GM19463 (cell line): Measurements from ENCODE around the gene TRIP11.

Experiments
- ATAC-seq: cut with Tn5 transposase; IDR thresholded peaks from one replicate; pipeline ENCODE4 v1.9.1; 2021; ENCODE audit warnings: mild to moderate bottlenecking, moderate library complexity; ENCODE audit not compliant: unreplicated experiment

The TRIP11 gene

DNA sequence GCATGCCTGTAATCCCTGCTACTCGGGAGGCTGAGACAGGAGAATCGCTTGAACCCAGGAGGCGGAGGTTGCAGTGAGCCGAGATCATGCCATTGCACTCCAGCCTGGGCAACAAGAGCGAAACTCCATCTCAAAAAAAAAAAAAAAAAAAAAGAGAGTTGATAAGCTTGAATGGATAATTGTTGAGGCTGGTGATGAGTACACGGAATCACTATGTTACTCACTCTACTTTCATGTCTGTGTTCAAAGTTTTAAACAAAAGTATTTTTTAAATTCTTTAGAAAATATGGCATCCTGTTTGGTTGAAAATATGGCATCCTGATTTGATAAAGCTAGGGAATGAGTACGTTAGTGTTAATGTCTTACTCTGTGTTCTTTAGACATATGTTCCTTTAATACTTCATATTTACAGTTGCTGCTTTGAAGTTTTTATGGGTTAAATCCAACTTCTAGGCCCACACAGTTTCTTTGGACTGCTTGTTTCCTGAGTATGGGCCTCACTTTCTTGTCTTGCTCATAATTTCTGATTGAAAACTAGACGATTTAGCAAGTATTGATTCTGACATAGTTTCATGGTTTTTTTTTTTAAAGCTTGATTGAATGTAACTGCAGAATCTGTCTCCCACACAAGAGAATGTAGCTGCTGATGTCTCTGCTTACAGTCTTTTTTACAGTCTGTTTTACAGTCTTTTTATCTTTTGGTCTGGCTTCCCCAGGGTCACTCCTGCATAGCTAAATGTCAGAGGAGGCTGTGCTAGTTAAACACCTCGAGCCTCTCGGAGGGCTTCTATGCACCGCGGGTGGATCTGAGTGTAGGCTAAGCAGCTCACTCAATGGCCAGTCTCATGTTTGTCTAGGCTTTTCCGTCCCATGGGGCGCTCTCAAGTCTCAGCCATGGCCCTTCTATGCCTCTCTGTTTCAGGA is 78.3 kb downstream of the TRIP11 start:
- no peak for ATAC-seq

DNA sequence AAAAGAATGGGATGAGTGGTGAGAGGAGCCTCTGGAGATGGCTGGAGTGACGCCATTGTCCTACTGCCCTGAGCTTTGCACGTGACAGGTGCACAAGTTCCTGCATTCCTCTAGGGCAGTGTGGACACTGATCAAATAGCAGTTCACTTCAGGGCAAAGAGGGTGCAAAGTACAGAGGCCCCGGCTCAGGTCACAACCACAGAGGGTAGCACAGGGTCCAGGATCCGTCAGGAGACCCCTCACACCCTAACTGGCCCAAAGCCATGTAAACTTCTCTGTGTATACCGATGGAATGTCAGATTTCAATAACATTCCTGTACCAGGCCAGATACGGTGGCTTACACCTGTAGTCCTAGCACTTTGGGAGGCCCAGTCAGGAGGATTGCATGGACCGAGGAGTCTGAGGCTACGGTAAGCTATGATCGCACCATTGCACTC is 82.0 kb downstream of the TRIP11 start:
- ATAC-seq = no peak

DNA sequence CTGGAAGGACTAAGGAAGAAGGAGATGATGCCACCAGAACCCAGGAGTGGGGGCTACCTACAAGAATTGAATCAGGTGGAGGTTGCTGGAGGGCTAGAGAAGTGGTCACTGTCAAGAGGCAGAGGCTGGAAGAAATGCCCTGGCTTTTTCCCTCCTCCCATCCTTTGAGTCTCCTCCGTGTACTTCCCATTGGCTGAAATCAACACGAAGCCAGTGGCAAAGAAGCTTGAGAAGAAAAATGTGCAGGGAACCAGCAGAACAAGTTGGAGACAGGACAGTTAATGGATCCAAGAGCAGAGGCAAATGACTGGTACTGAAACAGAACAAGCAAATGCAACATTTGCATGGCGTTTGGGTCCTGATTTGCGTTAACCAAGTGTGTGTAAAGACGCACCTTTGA is 83.2 kb downstream of the TRIP11 start:
- no peak for ATAC-seq

DNA sequence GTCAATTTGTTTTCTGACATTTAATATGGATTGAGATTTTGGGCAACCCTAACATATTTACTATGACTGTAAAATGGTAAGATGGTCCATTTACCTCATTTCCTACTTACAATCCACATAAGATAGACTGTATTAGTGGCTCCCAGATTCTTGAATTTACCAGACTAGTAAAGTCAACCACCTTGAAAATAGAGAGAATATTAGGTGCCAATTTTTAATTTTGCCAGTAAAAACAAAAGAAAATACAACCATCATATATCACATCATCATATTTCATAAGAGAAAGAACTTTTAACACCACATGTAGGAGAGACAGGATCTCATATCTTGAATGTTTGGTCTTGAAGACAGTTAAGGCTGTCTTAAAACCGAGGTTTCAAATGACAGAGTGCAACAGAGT is 84.7 kb downstream of the TRIP11 start:
- no peak for ATAC-seq

DNA sequence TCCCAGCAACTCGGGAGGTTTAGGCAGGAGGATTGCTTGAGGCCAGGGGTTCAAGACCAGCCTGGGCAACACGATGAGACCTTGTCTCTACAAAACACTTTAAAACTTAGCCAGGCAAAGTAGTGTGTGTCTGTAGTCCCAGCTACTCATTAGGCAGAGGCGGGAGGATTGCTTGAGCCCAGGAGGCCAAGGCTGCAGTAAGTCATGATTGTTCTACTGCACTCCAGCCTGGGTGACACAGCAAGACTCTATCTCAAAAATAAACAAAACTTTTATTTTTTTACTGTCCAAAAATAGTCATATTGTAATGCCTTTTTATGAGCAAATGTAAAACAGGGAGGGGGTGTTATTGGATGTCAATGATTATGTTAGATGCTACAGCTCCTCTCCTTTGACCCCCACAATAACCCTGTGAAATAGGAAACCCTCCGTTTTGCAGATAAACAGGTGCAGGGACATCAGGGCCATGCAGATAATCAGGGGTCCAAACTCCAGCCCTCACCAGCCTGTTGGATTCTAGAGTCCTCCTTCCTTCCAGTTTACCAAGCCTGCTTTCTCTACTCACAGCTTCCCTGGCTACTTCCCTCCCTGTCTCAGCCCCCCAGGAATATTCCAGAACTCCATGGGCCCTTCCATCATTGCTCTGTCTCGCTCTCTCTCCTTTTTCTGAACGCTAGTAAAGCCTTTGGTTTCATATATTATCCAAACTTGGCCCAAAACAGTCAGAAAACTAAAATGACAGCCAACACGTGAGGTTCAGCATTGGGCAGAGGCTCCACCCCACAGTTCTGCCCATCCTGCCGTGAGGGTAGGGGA is 86.5 kb downstream of the TRIP11 start:
- ATAC-seq = no peak

DNA sequence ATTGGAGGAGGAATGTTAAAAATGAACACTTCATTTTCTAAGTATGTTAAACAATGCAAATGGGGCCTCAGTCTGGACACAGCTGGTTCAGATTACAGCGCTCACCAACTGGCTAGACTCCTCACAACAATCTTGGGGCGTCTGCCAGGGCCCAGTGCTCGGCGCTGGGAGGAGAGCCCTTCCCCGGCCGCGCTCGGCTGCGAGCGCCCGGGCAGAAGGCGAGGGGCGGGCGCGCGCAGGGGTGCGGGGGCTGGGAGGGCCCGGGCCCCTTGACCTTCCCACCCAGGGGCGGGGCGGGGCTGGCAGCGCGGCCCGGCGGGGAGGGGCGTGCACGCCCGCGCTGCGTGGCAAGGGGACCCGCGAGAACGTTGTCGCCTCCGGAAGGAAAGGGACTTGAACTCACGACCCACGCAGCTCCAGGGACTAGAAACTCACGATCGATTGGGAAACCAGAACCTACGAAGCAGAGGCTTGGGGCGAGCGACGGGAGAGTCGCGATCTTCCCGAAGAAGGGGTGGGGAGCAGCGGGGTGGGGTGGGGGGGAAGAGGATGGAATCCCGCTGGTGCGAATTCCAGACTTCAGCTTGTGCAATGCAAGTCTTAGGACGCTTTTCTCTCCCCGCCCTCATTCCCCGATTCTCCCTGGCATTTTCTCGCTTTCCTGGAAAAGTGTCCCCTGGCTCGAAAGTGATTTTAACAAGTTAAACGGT is 92.2 kb downstream of the TRIP11 start, which contains the start of gene FBLN5:
Gene FBLN5 (minus strand): TSS at position 220 of the 710 bp plus-strand sequence. CDS start 465 bp downstream, outside the sequence.
- ATAC-seq = no peak

DNA sequence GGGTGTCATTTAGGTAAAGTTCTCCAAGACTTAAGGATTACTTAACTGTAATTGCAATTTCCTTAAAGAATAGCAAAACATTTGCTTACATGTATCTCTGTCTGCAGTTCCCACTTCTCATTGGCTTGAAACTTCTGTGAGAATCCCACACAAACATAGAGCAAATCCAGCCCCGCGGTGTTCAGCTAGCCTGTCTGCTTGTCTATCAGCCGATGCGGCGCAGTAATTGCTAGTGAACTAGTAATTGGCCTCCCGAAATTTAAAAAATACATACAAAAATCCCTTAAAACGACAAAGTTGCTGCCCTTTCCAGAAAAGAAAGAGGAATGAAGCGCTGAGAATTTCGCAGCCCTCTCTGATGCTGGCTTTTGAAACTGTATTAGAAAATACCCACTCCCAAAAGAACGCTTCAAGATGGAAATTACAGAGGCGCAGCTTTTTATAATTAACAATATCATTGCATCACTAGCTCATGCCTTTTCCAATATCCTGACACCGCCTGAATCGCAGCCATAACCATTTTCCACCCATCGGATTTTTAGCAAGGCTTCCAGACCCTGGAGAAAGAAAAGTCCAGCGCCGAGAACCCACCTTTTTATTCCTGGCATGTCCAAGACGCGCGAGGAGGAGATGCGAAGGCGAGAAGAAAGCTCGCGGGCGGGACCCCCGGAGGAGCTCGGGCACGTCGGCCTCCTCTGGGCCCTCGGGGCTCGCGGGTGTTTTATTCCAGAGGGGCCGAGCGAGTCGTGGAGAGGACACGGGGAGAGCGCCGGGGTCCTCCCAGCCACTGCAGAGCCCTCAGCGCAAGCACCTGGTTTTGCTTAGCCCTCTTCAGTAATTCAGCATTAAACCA is 93.0 kb downstream of the TRIP11 start:
- ATAC-seq = no peak

DNA sequence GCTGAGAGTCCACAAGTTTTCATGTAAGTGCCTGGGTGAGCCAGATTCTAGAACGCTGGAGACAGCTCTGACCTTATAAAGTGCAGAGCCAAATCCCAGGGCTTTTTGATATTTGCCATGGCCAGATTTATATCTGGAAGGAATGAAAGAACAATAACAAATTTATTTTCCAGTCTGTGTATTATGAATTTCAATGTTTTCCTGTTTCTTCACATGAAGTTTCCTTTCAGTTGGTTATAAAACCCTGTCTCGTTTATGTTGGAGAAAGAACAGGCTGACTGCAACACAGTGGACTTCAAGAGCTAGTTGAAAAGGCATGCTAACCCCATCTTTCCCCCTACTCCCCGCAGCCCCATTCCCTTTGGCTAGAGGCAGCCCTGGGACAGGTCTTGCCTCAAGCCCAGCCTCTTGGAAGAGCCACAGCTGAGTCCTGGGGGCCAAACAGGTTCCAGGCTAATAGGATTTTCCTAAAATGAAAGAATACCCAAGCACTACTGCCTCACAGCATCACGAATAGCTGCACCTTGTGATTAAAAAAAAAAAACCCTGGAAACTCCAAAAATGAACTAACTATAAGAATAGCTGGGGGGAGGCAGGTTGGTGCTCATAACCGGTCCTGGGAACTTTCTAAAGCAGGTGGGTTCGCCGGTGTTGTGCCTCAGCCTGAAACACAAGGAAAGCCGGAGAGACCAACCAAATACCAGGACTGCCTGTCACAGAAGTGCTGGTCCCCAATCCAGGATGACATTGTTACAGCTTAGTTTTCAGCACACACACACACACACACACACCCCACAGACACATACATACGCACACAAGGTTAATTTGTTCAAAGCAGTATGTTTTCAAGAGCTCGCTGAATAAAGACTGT is 93.9 kb downstream of the TRIP11 start:
- ATAC-seq = no peak

DNA sequence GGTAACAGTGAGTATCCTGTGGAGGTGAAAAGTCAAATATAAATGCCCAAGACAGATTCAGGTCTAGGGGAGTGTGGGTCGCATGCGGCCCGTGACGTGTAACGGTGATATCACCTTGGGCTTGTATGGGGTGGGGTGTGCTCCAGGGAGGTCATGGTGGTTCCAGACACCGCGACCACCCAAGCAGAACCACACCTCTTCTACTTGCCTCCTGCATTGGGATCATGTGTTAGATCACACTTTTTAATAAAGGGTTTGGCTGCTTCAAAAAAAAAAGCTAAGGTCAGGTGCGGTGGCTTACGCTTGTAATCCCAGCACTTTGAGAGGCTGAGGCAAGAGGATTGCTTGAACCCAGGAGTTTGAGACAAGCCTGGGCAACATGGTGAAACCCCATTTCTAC is 96.9 kb downstream of the TRIP11 start:
- ATAC-seq = no peak

DNA sequence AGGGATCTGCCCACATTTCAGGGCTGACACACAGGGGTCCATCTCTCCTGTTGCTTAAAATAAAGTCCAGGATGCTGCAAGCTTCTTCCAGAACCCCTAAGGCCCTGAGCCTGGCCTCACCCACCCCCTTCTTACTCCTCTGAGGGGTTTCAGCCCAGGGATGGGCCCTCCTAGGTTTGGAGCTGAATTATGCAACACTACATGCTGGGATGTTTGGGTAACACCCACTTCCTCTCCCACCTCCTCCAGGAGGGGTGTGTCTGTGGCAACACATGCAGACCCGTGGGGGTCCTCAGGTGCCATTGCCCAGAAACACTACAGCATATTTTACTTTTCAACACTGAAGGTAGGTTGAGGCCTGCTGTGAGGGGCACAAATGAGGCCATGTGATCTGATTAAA is 97.7 kb downstream of the TRIP11 start:
- ATAC-seq = no peak

DNA sequence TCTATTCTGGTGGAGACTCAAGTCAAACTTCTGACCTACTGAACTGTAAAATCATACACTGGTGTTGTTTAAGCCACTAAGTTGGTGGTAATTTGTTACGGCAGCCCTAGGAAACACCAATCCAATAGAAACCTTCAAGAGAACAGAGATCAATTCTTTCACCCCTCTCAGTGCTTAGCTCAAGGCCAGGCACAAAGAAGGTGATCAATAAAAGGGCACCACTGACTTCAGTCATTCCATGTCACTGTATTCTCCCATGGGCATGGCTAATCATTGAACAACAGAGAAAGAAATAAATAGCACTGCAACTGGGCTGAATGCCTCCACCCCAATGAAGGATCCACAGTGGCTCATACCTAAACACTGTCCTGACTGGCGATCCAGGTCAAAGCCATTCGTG is 99.7 kb downstream of the TRIP11 start:
- no peak for ATAC-seq

DNA sequence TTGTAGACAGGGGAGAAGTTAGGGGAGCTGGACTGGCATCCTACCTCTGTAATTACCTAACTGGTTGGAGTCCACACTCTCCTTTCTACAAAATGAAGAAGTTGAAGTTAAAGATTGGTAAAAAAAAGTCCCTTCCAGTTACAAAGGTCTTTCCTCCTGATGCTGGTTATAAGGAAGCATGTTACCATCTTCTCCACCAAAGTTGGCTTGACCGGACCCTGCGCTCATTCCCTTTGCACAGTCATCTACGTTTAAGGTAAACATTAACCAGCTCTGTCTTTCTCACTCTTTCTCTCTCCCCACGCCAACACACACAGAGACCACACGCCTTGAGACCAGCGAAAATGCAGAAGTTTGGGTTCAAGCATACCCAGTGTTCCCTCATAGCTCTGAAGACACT is 104.3 kb downstream of the TRIP11 start:
- no peak for ATAC-seq

DNA sequence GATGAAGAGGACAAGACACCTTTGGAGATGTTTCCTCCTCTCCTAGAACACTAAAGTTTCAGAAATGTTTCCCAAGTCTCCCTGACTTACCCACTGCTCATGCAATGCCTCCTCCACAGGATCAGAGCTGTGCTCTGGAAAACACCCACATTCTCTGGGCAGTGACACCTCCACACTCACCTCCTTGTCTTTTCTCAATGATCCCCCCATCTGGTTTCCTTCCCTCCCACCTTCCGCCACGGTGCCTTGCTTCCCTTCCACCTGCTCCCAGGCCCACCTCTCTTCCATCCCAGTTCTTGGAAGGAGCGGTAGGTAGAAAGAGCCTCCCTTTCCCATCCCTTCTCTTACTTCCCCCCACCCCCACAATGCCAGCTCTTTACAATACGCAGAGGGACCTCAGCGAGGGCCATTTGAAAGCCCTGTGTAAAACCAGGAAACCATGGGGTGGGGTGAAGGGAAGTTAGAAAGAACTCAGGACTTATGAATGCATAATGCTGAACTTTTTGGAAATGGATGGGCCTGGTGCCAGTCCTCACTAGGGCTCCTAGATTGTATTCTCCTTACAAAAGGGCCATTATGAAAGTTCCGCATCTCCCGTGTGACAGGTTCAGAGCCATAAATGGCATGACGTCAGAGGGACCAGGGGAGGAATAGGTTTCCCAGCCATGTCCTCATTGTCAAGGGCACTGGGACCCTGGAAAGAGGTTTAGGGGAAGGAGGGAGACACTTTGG is 105.1 kb downstream of the TRIP11 start:
- no peak for ATAC-seq

DNA sequence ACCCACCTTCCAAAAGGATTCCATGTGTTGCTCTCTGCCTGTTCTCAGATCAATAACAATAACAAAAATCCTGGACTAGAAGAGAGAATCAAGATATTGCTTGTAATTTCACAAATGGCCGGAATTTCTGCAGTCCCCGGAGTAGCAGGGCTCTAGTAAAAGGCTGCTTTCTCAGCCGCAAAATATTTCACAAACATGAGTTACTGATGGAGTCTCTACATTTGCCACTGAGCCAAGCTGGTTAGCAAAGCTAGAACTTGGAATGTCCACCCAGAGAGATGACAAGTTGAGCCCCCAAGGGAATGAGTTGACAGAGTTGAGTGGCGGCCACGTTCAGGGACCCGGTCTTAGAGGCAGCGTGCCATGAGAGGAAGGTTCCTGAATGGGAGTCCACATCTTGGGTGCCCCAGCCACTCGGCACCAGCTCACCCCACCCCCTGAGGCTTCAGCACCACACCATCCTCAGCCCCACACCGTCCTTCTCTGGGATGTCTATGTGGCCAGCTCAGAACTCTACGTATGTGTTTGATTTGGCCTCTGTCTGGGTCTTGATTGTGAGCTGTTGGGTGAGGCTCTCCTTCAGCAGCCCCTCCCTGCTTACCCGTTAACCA is 108.3 kb downstream of the TRIP11 start:
- ATAC-seq = no peak

DNA sequence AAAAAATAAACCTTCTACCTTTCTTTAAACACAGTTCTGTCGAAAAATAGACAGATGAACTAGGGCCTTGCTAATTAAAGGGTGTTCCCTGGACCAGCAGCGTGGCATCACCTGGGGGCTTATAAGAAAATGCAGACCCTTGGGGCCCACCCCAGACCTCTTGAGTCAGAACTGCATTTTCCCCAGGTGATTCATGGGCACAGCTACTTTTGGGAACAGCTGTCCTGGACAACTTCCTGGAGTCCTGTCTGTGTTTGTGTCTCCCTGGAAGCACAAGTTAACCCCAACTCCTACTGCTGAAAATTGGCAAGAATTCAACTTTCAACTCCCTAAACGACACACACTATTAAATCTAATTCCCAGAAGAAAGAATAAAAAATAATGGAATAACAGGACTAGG is 110.2 kb downstream of the TRIP11 start:
- no peak for ATAC-seq

DNA sequence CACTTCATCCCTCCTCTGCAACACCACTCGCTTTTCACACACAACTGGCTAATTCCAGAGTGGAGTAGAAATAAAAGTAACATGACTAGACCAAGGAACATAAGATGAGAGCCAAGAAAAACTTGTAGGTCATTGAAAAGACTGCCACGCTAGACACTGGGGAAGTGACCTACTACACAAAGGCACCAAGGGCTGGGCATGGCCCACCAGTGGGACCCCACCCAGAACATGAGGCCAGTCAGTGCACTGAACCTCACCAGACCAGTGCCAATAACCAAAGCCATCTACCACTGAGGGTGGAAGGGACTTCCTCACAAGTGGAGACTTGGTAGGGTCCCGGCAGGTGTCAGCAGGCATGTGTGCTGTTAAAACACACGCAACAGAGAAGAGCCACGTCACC is 112.1 kb downstream of the TRIP11 start:
- ATAC-seq = no peak

DNA sequence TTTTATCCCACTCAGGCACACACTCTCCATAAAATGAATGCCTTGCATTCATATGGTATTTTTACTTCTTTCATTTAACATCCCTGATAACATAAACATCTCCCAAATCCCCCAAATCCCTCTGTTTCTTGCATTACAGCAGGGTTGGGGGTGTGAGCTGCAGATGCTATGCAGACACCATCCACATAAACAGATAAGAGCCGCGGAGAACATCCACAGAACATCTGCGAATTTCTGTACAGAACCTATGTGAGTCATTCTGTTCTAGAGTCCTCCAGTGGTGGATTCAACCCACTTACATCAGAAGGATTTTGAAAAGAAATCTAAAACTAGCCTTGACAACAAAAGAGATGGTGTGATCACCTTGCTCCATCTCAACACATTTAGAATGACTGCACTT is 112.7 kb downstream of the TRIP11 start:
- ATAC-seq = no peak
